Activated gamma-delta T cell treated with anti-CD3 and anti-CD28 coated beads, Interleukin-2, amount 50 U/mL, for 16 hours (primary cell): ENCODE data around the gene TGM5.
"Not testable (repeated sequence)": the region's sequence is repeated elsewhere in the genome, so short reads cannot be mapped to it uniquely, and the experiment has no call there.

ENCODE experiments used
- DNase-seq: peaks from one replicate; pipeline ENCODE4 v3.0.0-alpha.2; 2020; ENCODE audit warnings: low read depth

TGM5 gene

GRCh38 chr15:43214592-43215295, 52.0 kb downstream of the TGM5 start:
- no peak for DNase-seq

GRCh38 chr15:43214169-43214568, 52.6 kb downstream of the TGM5 start:
- no peak for DNase-seq

DNA sequence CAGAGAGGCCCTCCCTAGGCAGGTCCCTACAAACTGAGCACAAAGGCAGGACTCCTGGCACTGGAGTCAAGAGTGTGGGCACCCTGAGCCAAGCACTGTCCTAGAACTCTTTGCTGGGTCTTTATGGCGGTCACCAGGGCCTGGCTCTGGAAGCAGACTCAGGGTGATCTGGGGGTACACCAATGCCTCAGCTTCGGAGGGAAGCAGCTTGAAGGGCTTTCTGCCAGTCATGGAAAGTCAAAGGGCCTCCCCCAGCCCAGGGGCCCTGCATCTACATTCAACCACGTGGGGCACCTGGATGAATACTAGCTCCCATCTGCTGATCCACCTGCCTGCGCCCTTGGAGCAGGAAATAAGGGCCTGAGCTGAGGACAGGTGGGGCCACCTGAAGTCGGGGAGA, 53.3 kb downstream of the TGM5 start:
- DNase-seq: no peak

GRCh38 chr15:43212951-43213350, 53.8 kb downstream of the TGM5 start:
- DNase-seq: no peak

DNA sequence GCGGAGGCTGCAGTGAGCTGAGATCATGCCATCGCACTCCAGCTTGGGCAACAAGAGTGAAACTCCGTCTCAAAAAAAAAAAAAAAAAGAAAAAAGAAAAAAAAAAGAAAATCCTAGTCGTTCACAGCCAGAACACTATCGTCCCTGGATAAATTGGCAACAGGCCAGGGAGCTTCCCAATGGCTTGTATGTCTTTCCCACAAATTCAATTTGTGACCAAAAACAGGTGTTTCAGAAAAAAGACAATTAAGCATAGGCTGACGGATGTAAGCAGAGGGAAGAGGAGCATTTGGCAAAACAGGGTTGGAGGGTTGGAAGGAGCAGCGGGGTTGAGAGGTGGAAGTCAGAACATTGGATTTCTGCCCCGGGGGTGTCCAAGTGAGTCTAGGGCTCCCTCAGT, 54.4 kb downstream of the TGM5 start:
- no peak for DNase-seq

DNA sequence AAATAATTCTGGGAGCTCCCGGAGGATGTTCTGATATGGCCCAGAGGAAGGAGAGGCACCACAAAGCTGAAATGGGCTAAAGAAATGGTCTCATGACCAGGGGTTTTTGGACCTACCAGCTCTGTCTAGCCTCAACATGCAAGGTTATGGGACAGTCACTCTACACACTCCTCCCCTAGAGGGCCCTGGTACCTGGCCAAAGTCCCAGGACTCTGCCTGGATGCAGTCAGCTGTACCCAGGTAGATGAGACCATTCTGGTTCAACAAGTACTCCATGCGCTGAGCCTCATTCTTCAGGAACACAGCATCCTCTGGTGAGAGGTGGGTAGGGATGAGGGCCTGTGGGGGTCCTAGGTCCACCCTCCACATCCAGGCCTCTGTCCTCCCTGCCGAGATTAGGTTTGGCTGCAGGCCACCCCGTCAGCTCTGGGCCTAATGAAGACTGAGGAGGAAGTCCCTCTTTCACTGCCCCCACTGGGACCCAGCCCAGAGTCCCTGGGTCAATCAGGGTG, 55.4 kb downstream of the TGM5 start:
- DNase-seq: no peak

GRCh38 chr15:43210807-43211206, 55.9 kb downstream of the TGM5 start:
- DNase-seq: no peak

DNA sequence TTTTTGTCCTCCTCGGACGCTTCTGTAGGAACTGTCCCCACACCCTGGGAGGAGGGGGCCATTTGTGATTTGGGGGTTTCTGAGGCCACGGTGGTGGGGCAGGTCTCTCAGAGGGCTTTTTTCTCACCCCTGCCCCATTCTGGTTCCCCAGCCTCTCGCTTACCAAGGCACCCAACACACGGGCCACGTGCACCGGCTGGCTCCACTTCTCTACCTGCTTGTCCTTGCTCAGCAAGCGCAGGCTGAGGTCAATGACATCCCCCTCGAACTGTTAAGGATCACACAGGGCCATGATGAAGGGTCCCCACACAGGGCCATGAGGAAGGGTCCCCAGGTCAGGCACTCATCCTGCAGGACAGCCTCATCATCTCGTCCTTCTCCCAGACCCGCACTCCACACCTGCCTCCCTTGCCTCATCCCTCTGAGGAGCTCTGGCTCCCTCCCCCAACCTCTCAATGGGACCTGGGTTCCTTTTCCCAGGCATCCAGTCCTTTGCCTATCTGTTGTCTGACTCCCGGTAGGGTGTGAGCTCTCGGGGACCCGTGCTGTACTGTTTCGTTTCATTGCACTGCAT, 56.5 kb downstream of the TGM5 start:
- DNase-seq: no peak

DNA sequence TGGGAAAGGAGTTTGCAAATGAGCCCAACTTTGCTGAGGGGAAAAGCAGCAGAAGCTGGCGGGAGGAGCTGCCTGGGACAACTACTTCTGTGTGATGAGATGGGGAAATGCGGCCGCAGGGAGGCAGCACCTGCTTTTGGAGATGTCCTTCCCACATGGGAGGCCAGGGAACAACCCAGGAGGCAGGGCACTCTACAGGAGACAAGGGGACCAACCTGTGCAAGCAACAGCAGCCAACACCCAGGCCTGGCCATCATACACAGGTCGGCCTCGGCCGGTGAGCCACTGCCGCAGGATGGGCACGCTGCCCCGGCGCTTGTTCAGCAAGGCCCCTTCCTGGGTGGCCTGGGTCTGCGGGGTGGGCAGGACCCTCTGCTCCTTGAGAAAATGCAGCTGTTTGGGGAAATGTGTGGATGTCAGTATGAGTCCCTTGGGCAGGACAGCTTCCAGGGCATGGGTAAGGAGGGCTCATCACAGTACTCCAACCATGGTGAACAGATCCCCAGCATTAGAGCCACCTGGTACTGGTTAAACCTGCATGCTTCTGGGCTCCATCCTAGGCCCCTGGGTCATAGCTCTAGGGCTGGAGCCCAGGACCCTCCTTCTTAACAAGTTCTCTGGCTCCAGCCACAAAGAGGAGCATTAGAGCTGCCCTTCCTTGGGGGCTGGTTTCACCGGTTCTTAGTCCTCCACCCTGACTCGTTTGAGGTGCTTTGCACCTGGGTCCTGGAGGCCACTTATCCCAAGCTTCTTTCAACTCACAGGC, 57.5 kb downstream of the TGM5 start:
- no peak for DNase-seq

- DNase-seq: no peak
Observed at GRCh38 chr15:43208052-43209002, 58.4 kb downstream of the TGM5 start.

- DNase-seq: no peak
Observed at GRCh38 chr15:43207024-43207423, 59.7 kb downstream of the TGM5 start.

DNA sequence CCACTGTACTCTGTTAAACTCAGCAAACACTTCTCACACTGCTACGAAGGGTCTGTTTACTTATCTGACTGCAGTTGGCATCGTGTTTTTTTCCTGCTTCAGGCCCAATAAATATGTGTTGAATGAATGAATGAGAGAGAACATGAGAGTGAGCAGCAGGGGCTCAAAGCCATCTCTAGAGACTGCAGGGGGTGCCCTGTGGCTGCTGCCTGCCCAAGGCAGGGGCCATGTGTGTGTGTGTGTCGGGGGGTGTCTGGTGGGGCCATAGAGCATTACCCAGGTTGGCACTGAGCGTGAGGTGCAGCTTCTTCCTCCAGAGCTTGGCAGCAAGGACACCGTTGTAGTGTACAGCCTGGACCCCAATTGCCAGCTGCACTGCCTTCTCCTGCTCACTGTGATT, 60.7 kb downstream of the TGM5 start:
- DNase-seq: no peak

- DNase-seq: peak; percentile 10
Observed at GRCh38 chr15:43204016-43204901, 62.5 kb downstream of the TGM5 start.

DNA sequence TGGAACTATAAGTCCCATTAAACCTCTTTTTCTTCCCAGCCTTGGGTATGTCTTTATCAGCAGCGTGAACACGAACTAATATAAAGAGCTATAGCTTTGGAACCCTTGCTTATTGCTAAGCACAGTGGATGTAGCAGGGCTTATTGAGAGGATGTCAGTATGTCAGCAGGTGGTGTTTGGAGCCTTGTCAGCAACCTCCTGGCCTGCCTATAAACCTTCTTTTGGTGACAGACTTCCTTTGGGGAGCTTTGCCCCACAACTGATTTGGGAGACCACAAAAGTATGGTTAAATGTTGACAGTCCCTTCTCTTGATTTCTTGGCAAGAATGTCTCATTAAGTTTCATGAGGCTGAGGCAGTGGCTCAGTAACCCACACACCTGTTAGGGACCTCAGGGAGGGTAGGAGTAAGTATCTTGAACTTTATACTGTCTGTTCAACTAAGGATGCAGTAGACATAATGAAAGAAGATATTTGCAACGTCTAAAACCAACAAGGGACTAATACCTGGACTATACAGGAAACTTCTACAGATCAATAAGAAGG, 66.7 kb downstream of the TGM5 start:
- no peak for DNase-seq

DNA sequence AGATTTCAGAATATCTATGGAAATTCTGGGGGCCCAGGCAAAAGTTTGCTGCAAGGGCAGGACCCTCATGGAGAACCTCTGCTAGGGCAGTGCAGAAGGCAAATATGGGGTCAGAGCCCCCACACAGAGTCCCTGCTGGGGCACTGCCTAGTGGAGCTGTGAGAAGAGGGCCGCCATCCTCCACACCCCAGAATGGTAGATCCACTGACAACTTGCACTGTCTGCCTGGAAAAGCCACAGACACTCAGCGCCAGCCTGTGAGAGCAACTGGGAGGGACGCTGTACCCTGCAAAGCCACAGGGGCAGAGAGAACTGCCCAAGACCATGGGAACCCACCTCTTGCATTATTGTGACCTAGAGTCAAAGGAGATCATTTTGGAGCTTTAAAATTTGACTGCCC, 67.7 kb downstream of the TGM5 start:
- DNase-seq: no peak

DNA sequence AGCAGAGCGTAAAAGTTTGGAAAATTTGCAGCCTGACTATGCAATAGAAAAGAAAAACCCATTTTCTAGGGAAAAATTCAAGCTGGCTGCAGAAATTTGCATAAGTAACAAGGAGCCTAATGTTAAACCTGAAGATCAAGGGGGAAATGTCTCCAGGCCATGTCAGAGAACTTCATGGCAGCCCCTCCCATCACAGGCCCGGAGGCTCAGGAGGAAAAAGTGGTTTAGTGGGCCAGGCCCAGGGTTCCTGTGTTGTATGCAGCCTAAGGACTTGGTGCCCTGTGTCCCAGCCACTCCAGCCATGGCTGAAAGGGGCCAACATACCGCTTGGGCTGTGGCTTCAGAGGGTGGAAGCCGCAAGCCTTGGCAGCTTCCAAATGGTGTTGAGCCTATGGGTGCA, 68.2 kb downstream of the TGM5 start:
- DNase-seq: not testable (repeated sequence)

GRCh38 chr15:43197773-43198172, 69.0 kb downstream of the TGM5 start:
- not testable (repeated sequence) for DNase-seq

DNA sequence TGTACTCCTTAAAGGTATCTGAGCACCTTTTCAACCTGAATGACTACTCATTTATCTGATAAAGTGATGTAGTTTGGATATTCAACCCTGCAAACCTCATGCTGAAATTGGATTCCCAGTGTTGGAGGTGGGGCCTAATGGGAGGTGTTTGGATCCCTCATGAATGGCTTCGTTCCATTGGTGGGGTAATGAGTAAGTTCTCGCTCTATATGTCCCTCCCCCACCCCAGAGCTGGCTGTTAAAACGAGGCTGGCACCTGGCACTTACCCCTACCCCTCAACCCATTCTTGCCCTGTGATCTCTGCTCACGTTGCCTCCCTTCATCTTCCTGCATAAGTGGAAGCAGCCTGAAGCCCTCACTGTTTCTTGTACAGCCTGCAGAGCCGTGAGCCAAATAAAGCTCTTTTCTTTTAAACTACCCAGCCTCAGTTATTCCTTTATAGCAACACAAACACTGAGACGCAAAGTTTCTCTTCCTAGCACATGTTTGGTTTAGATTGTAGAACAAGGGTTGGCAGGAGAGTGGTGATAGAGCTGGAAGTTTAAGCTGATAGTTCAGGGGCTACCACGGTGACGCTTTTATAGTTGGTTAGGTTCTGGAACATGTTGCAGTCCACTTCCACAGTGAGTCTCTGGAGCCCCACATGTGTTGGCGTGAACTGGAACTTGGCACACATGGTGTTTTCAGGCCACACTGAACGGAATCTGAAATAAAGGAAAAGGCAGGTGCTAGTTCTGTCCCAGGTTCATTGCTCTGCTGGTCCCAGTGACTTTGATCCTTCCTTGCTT, 69.8 kb downstream of the TGM5 start:
- DNase-seq: no peak

DNA sequence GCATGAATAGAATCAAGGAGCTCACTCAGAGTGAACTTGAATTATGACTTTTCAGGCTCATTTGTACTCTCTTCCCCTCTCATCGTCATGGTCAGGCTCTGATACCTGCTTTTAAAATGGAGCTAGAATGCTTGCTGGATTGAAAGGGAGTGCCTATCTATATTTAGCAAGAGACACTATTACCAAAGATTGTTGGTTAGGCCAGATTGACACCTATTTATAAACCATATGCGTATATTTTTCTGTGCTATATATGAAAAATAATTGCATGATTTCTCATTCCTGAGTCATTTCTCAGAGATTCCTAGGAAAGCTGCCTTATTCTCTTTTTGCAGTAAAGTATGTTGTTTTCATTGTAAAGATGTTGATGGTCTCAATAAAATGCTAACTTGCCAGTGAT, 71.9 kb downstream of the TGM5 start:
- no peak for DNase-seq

DNA sequence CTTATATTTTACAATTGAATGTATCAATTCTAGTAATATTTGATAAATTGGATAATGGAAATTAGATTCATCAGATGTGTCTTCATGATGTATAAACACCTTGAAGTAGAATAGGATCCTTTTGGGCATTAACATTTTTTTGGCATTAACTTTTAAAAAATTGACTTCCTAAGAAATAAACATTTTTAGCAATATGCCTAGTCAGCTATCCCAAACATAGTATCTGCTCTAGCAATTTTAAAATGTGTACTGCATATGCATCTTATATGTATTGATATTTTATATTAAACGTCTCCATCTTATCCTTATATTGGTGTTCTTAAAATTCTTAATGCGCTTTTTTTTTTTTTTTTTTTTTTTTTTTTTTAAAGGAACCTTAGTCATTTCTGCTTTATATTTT, 73.0 kb downstream of the TGM5 start:
- DNase-seq: no peak
